ENCODE data around the gene NDFIP1.

The NDFIP1 gene

GRCh38 chr5:142108432-142109330 lies at the start of gene NDFIP1 (continued):
- TF ChIP-seq ZNF449 (tag by site-specific recombination; IDR thresholded peaks at IDR 0.05), result no peak
- no peak for TF ChIP-seq ZNF830 (tag by site-specific recombination; IDR thresholded peaks at IDR 0.05; ENCODE audit: low read depth)
- no peak for TF ChIP-seq ZFP69B (tag by site-specific recombination; IDR thresholded peaks at IDR 0.05)
- no peak for TF ChIP-seq BCL11B (tag by site-specific recombination; IDR thresholded peaks at IDR 0.05; ENCODE audit: low read depth)
- TF ChIP-seq ZNF157 (tag by site-specific recombination; IDR thresholded peaks at IDR 0.05), result no peak
- TF ChIP-seq PBX3 (CRISPR knock-in tag; IDR thresholded peaks at IDR 0.05), result peak; percentile 77; the same call in 1 of the 2 replicates
- TF ChIP-seq OSR2 (tag by site-specific recombination; IDR thresholded peaks at IDR 0.05), result no peak
- no peak for TF ChIP-seq ZNF24 (tag by site-specific recombination; IDR thresholded peaks at IDR 0.05)
- no peak for TF ChIP-seq ZNF398 (tag by site-specific recombination; IDR thresholded peaks at IDR 0.05)
- peak; percentile 66; the same call in 1 of the 2 replicates for TF ChIP-seq YY2 (tag by site-specific recombination; IDR thresholded peaks at IDR 0.05)
- TF ChIP-seq ZNF214 (tag by site-specific recombination; IDR thresholded peaks at IDR 0.05; ENCODE audit: borderline replicate concordance), result no peak
- TF ChIP-seq SP2 (tag by site-specific recombination; IDR thresholded peaks at IDR 0.05), result peak; percentile 10; the same call in 1 of the 2 replicates
- no peak for TF ChIP-seq REST (tag by site-specific recombination; IDR thresholded peaks at IDR 0.05)
- TF ChIP-seq ZNF513 (tag by site-specific recombination; IDR thresholded peaks at IDR 0.05), result peak; percentile 20; the same call in 1 of the 2 replicates
- TF ChIP-seq ZNF416 (tag by site-specific recombination; IDR thresholded peaks at IDR 0.05), result no peak
- no peak for TF ChIP-seq ZNF529 (tag by site-specific recombination; IDR thresholded peaks at IDR 0.05; ENCODE audit: insufficient replicate concordance)
- no peak for TF ChIP-seq ZNF366 (tag by site-specific recombination; conservative IDR thresholded peaks at IDR 0.05)
- no peak for TF ChIP-seq ZNF23 (tag by site-specific recombination; IDR thresholded peaks at IDR 0.05; ENCODE audit: borderline replicate concordance)
- TF ChIP-seq ZNF558 (tag by site-specific recombination; IDR thresholded peaks at IDR 0.05), result no peak
- peak; percentile 73 for TF ChIP-seq KLF1 (tag by site-specific recombination; IDR thresholded peaks at IDR 0.05)
- TF ChIP-seq ZNF391 (tag by site-specific recombination; IDR thresholded peaks at IDR 0.05; ENCODE audit: borderline replicate concordance, low read depth), result no peak
- TF ChIP-seq ZNF112 (tag by site-specific recombination; IDR thresholded peaks at IDR 0.05), result no peak
- no peak for TF ChIP-seq ZNF514 (tag by site-specific recombination; IDR thresholded peaks at IDR 0.05)
- peak; percentile 32; the same call in 1 of the 2 replicates for TF ChIP-seq HIC1 (tag by site-specific recombination; IDR thresholded peaks at IDR 0.05)
- 0 out of 2 replicates have a peak, but pooled peaks have one; percentile 28 for TF ChIP-seq ZNF423 (tag by site-specific recombination; IDR thresholded peaks at IDR 0.05)
- no peak for TF ChIP-seq ZNF792 (tag by site-specific recombination; IDR thresholded peaks at IDR 0.05)
- TF ChIP-seq KLF9 (tag by site-specific recombination; IDR thresholded peaks at IDR 0.05; ENCODE audit: low read depth), result 0 out of 2 replicates have a peak, but pooled peaks have one; percentile 28

Measured in HEK293 (cell line).